Measurements from ENCODE around the gene CCDC191.

The CCDC191 gene

GRCh38 chr3:114060906-114061655, 4.8 kb upstream of the CCDC191 start:
- no peak for DNase-seq (ENCODE audit: low spot score)

GRCh38 chr3:114058646-114059045, 2.3 kb upstream of the CCDC191 start:
- DNase-seq (ENCODE audit: low spot score) = no peak

- DNase-seq (ENCODE audit: low spot score) = no peak
Measured at GRCh38 chr3:114057011-114057347, 653 bp upstream of the CCDC191 start.

- no peak for DNase-seq (ENCODE audit: low spot score)
Measured at GRCh38 chr3:114052216-114052615, 4.1 kb downstream of the CCDC191 start.

- DNase-seq (ENCODE audit: low spot score) = no peak
Measured at GRCh38 chr3:114043205-114043604, 13.1 kb downstream of the CCDC191 start.

- no peak for DNase-seq (ENCODE audit: low spot score)
Measured at GRCh38 chr3:114035896-114036295, 20.4 kb downstream of the CCDC191 start.

- DNase-seq (ENCODE audit: low spot score) = no peak
Measured at GRCh38 chr3:114034787-114035545, 21.4 kb downstream of the CCDC191 start.

- no peak for DNase-seq (ENCODE audit: low spot score)
Measured at GRCh38 chr3:114034211-114034610, 22.1 kb downstream of the CCDC191 start.

GRCh38 chr3:114033721-114034120, 22.6 kb downstream of the CCDC191 start:
- DNase-seq (ENCODE audit: low spot score) = no peak

- no peak for DNase-seq (ENCODE audit: low spot score)
Measured at GRCh38 chr3:114026331-114026730, 30.0 kb downstream of the CCDC191 start.

GRCh38 chr3:114025451-114025850, 30.9 kb downstream of the CCDC191 start:
- DNase-seq (ENCODE audit: low spot score) = no peak

GRCh38 chr3:114022145-114022802, 34.1 kb downstream of the CCDC191 start:
- DNase-seq (ENCODE audit: low spot score) = no peak

- DNase-seq (ENCODE audit: low spot score) = no peak
Measured at GRCh38 chr3:114020907-114021306, 35.4 kb downstream of the CCDC191 start.

GRCh38 chr3:114019486-114019885, 36.8 kb downstream of the CCDC191 start:
- DNase-seq (ENCODE audit: low spot score) = no peak

GRCh38 chr3:114014211-114014610, 42.1 kb downstream of the CCDC191 start:
- DNase-seq (ENCODE audit: low spot score) = no peak

GRCh38 chr3:114011059-114011797, 45.1 kb downstream of the CCDC191 start:
- DNase-seq (ENCODE audit: low spot score) = no peak

- no peak for DNase-seq (ENCODE audit: low spot score)
Measured at GRCh38 chr3:114005481-114005880, 50.8 kb downstream of the CCDC191 start.

- DNase-seq (ENCODE audit: low spot score) = no peak
Measured at GRCh38 chr3:113985541-113985940, 70.8 kb downstream of the CCDC191 start.

GRCh38 chr3:113983544-113983943, 72.8 kb downstream of the CCDC191 start:
- DNase-seq (ENCODE audit: low spot score) = no peak

GRCh38 chr3:113981803-113982202, 74.5 kb downstream of the CCDC191 start:
- DNase-seq (ENCODE audit: low spot score) = no peak

GRCh38 chr3:113979916-113980315, 76.4 kb downstream of the CCDC191 start:
- no peak for DNase-seq (ENCODE audit: low spot score)

GRCh38 chr3:113977822-113978221, 78.5 kb downstream of the CCDC191 start:
- no peak for DNase-seq (ENCODE audit: low spot score)
